Stimulated activated effector memory CD8-positive, alpha-beta T cell treated with anti-CD3 and anti-CD28 coated beads, Interleukin-12 subunit alpha, Interleukin-12 subunit beta, amount 100 ng/mL, for 72 hours (primary cell): Measurements from ENCODE around the gene LRRC7.
"Not testable (repeated sequence)": the region's sequence is repeated elsewhere in the genome, so short reads cannot be mapped to it uniquely, and the experiment has no call there.

Source experiments
- ATAC-seq: fragments of 150-1000 bp; cut with Tn5 transposase; 2 replicates; pipeline ENCODE4 v1.10.0; 2021
- DNase-seq, 2 donors: peaks; one replicate each; pipeline ENCODE4 v3.0.0; 2021 to 2022; ENCODE audit warnings: low spot score in 2 of 2
- H3K27ac Mint-ChIP-seq: one replicate; pipeline ENCODE4 v1.8.0; 2022; ENCODE audit warnings: mild to moderate bottlenecking, mixed read lengths
- H3K36me3 Mint-ChIP-seq: one replicate; pipeline ENCODE4 v1.8.0; 2022; ENCODE audit warnings: mild to moderate bottlenecking, mixed read lengths
- H3K4me1 Mint-ChIP-seq: one replicate; pipeline ENCODE4 v1.8.0; 2022; ENCODE audit warnings: mixed read lengths
- H3K4me3 Mint-ChIP-seq: one replicate; pipeline ENCODE4 v1.8.0; 2022; ENCODE audit warnings: mild to moderate bottlenecking, mixed read lengths
- H3K9me3 Mint-ChIP-seq: one replicate; pipeline ENCODE4 v1.8.0; 2022; ENCODE audit warnings: mixed read lengths

LRRC7 gene

DNA sequence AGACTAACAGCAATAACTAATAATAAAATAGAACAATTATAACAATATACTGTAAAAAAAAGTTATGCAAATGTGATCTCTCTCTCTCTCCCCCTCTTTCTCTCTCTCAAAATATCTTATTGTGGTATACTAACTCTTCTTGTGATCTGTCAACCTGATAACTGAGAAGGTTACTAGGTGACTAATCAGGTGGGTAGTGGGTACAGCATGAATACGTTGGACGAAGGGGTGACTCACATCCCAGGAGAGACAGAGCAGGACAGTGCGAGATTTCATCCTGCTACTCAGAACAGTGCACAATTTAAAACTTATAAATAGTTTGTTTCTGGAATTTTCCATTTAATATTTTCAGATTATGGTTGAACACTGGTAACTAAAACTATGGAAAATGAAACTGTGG, 380.1 kb downstream of the LRRC7 start:
- Mint-ChIP-seq H3K27ac (no peak overlapping the region), H3K4me1 (no peaks in the 10 kb centered on the region), H3K9me3 (peaks cover 20% of the 10 kb centered on the region), H3K4me3 (no peak overlapping the region), H3K36me3 (no peaks in the 10 kb centered on the region)
- DNase-seq, result no peak
- no peak for ATAC-seq

DNA sequence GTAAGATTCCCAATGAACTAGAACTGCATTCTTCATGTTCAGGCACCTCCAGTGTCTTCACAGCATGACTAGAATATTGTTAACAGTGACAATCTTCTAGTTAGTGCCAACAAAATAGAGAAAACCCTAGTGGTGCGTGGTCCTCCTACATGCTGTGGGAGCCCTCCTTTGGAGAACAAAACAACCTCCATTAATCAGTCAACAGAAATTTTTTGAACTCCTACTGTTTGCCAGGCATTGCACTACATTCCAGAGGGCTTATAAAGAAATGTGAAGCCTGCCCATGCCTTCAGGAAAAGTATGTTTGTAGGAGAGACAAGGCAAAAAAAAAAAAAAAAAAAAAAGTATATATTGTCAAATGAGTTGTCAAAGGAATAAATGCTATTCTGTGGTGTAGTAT, 385.0 kb downstream of the LRRC7 start:
- no peak for ATAC-seq
- no peaks in the 10 kb centered on the region for H3K36me3 Mint-ChIP-seq
- no peak overlapping the region for H3K27ac Mint-ChIP-seq
- no peak for DNase-seq
- peaks cover 20% of the 10 kb centered on the region for H3K9me3 Mint-ChIP-seq
- H3K4me3 Mint-ChIP-seq, result no peak overlapping the region
- no peaks in the 10 kb centered on the region for H3K4me1 Mint-ChIP-seq

DNA sequence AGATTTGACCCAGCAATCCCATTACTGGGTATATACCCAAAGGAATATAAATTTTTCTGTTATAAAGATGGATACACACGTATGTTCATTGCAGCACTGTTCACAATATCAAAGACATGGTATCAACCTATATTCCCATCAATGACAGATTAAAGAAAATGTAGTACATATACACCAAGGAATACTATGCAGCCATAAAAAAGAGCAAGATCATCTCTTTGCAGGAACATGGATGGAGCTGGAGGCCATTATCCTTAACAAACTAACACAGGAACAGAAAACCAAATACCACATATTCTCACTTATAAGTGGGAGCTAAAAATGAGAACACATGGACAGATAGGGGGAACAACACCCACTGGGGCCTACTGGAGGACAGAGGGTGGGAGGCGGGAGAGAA, 394.7 kb downstream of the LRRC7 start:
- not testable (repeated sequence) for DNase-seq, H3K4me3 Mint-ChIP-seq, H3K36me3 Mint-ChIP-seq, H3K4me1 Mint-ChIP-seq, ATAC-seq, H3K27ac Mint-ChIP-seq
- H3K9me3 Mint-ChIP-seq, result peaks cover 11% of the 10 kb centered on the region

- no peaks in the 10 kb centered on the region for H3K4me1 Mint-ChIP-seq
- peaks cover 25% of the 10 kb centered on the region for H3K9me3 Mint-ChIP-seq
- ATAC-seq, result no peak
- DNase-seq, result no peak
- H3K4me3 Mint-ChIP-seq, result no peak overlapping the region
- no peak overlapping the region for H3K27ac Mint-ChIP-seq
- no peaks in the 10 kb centered on the region for H3K36me3 Mint-ChIP-seq
Observed at GRCh38 chr1:69967245-69967766, 399.6 kb downstream of the LRRC7 start.

- ATAC-seq, result no peak
- H3K9me3 Mint-ChIP-seq, result peaks cover 8% of the 10 kb centered on the region
- H3K36me3 Mint-ChIP-seq, result no peaks in the 10 kb centered on the region
- no peak for DNase-seq
- H3K27ac Mint-ChIP-seq, result no peak overlapping the region
- H3K4me1 Mint-ChIP-seq, result no peaks in the 10 kb centered on the region
- no peak overlapping the region for H3K4me3 Mint-ChIP-seq
Observed at GRCh38 chr1:69976896-69977295, 409.2 kb downstream of the LRRC7 start.

DNA sequence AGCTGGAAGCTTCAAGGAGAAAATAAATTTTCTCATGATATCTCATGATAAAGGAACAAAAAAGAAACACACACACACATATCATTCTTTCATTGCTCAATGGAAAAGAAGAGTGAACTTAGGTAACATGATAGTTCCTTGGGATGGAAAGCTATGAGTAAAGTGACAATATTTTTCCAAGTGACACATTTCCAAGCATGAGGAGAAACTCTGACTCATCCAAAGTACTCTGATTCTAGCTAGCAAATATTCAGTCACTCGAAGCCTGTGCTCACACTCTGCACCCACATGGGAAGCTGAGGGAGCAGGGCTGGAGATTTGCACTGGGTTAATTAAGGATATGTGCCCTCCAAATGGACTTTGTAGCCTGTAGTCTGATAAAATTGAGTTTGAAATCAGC, 415.3 kb downstream of the LRRC7 start:
- Mint-ChIP-seq H3K9me3 (no peaks in the 10 kb centered on the region), H3K4me3 (no peak overlapping the region), H3K27ac (no peak overlapping the region), H3K4me1 (no peaks in the 10 kb centered on the region), H3K36me3 (no peaks in the 10 kb centered on the region)
- no peak for ATAC-seq
- no peak for DNase-seq

GRCh38 chr1:69985376-69985775, 417.7 kb downstream of the LRRC7 start:
- DNase-seq, result no peak
- ATAC-seq, result no peak
- Mint-ChIP-seq H3K4me3 (no peak overlapping the region), H3K4me1 (no peaks in the 10 kb centered on the region), H3K36me3 (no peaks in the 10 kb centered on the region), H3K27ac (no peak overlapping the region), H3K9me3 (no peaks in the 10 kb centered on the region)

- no peak for DNase-seq
- H3K4me1 Mint-ChIP-seq, result no peaks in the 10 kb centered on the region
- no peak for ATAC-seq
- H3K9me3 Mint-ChIP-seq, result no peaks in the 10 kb centered on the region
- no peaks in the 10 kb centered on the region for H3K36me3 Mint-ChIP-seq
- H3K27ac Mint-ChIP-seq, result no peak overlapping the region
- H3K4me3 Mint-ChIP-seq, result no peak overlapping the region
Observed at GRCh38 chr1:69985901-69986439, 418.2 kb downstream of the LRRC7 start.

DNA sequence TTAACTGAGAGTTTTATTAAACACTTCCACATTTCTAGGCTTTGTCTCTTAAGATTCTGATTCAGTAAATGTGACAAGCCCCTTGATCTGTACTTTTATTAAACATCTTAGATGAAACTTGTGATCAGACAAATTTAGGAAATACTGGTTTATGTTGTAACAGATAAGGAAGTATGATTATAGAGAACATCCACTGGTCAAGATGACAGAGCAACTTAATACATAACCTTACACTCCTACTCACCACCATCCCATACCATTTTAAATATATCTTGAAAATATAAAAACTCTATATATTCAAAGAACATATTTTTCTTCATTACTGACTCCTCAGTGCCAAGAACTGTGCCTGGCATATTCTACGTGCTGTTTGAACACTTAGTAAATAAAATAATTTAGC, 420.2 kb downstream of the LRRC7 start:
- ATAC-seq (no peak), DNase-seq (no peak)
- Mint-ChIP-seq H3K9me3 (no peaks in the 10 kb centered on the region), H3K27ac (no peak overlapping the region), H3K4me3 (no peak overlapping the region), H3K36me3 (no peaks in the 10 kb centered on the region), H3K4me1 (no peaks in the 10 kb centered on the region)

- Mint-ChIP-seq H3K27ac (no peak overlapping the region), H3K4me3 (no peak overlapping the region), H3K9me3 (no peaks in the 10 kb centered on the region), H3K36me3 (no peaks in the 10 kb centered on the region), H3K4me1 (no peaks in the 10 kb centered on the region)
- DNase-seq, result no peak
- no peak for ATAC-seq
Observed at GRCh38 chr1:69991644-69992043, 423.9 kb downstream of the LRRC7 start.

DNA sequence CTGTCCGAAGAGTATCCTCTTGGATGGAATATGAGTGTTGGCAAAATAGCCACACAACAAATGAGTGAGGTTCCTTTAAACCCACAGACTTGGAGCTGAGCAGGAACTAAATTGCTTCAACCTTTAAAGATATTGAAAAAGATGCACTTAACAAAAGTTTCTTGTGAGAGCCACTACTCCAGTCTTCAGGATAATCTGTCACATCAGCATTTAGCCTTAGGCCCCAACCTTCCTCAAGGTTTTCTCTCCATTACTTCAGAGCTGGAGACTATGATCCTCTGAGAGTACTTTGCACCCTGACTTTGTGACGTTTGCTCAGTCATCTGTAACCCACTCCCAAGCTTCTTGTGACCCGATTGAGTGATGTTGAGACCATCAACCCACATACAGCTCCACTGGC, 424.9 kb downstream of the LRRC7 start:
- H3K36me3 Mint-ChIP-seq, result no peaks in the 10 kb centered on the region
- ATAC-seq (no peak), DNase-seq (no peak)
- no peaks in the 10 kb centered on the region for H3K4me1 Mint-ChIP-seq
- no peak overlapping the region for H3K4me3 Mint-ChIP-seq
- no peak overlapping the region for H3K27ac Mint-ChIP-seq
- H3K9me3 Mint-ChIP-seq, result no peaks in the 10 kb centered on the region

DNA sequence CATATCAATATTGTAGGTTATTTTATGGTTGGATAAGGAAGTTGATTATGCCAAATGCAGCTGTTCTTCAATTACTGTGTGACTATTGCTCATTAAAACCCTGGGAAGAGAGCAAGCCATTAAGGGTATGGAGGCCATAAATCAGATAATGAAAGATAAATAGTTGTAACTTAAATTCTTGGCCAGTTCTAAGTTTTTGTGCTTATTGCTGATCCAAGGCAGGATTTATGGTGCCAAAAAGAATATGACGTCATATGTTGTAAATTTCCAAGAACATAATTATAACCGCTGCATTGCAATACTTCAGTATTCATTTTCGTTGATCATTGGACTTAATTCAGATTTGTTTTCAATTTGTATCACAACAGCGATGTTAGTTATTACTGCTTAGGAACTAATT, 426.1 kb downstream of the LRRC7 start:
- no peak for ATAC-seq
- no peak overlapping the region for H3K4me3 Mint-ChIP-seq
- peaks cover 3% of the 10 kb centered on the region for H3K9me3 Mint-ChIP-seq
- no peak overlapping the region for H3K27ac Mint-ChIP-seq
- H3K4me1 Mint-ChIP-seq, result no peaks in the 10 kb centered on the region
- no peaks in the 10 kb centered on the region for H3K36me3 Mint-ChIP-seq
- no peak for DNase-seq

- Mint-ChIP-seq H3K9me3 (peaks cover 3% of the 10 kb centered on the region), H3K4me3 (no peak overlapping the region), H3K36me3 (no peaks in the 10 kb centered on the region), H3K4me1 (no peaks in the 10 kb centered on the region), H3K27ac (no peak overlapping the region)
- DNase-seq (no peak), ATAC-seq (no peak)
Observed at GRCh38 chr1:69994241-69994640, 426.5 kb downstream of the LRRC7 start.

DNA sequence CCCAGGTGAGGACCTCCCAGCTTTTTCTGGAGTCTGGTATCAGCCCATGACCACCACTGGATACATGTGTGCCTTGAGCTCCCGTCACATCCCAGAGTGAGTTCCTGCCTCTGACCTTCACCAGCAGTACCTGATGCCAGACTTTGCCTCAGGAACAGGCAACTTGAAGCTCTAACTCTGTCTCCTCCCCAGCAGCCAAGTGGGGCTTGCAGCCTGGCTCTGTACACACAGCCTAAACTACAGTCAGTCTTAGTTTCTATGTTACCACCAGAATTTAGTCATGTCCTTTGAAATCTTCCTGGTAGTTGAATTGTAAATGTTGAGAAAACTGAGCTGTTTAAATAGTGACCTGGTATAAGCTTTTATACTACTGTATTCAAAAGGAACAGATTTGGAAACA, 431.1 kb downstream of the LRRC7 start:
- Mint-ChIP-seq H3K4me3 (no peak overlapping the region), H3K36me3 (no peaks in the 10 kb centered on the region), H3K4me1 (no peaks in the 10 kb centered on the region), H3K9me3 (peaks cover 3% of the 10 kb centered on the region), H3K27ac (no peak overlapping the region)
- no peak for DNase-seq
- no peak for ATAC-seq

- H3K36me3 Mint-ChIP-seq, result no peaks in the 10 kb centered on the region
- H3K9me3 Mint-ChIP-seq, result no peaks in the 10 kb centered on the region
- no peak overlapping the region for H3K27ac Mint-ChIP-seq
- ATAC-seq, result no peak
- H3K4me3 Mint-ChIP-seq, result no peak overlapping the region
- no peaks in the 10 kb centered on the region for H3K4me1 Mint-ChIP-seq
- DNase-seq, result no peak
Observed at GRCh38 chr1:70003211-70003908, 435.6 kb downstream of the LRRC7 start.

DNA sequence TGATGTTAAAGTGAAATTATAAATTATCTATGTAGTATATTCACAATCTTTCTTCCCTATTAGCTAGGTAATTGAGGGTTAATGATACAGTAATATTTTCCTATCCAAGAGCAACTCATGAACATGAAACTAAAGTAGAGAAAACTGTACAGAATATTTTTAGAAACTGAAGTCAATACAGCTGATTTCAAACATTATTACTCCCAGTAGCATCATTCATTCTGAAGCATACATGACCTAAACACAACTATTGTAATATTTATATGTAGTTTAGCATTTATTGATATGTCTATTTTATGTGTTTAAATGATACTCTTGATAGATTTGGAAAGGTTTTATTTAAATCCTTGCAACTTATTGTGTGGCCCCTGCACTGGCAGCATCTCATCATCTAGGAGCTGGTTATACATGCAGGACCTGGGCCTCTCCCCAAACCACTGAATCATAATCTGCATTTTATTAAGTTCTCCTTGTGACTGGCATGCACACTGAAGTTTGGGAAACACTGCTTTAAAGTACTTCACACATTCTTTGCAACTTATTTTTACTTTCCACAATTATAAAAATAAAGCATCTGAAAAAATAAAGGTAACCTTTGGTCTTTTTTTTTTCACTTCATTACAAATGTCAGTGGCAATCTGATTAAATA, 437.8 kb downstream of the LRRC7 start:
- no peak for ATAC-seq
- DNase-seq, result no peak
- Mint-ChIP-seq H3K27ac (no peak overlapping the region), H3K9me3 (no peaks in the 10 kb centered on the region), H3K36me3 (no peaks in the 10 kb centered on the region), H3K4me1 (no peaks in the 10 kb centered on the region), H3K4me3 (no peak overlapping the region)
